K562 (cell line): Measurements from ENCODE around the gene FOXL3. TPM values are rescaled to one million over a fixed set of nuclear protein-coding genes. Genes with fewer than 3 reads are reported as not detected.
A peak's percentile ranks its signal among the peaks of the same experiment; 100 is the strongest.

Experiments
- ASH1L ChIP-seq: fragments of 450-650 bp; IDR thresholded peaks from 2 replicates; pipeline ENCODE4 v1.6.1; 2018; ENCODE audit warnings: borderline replicate concordance, mild to moderate bottlenecking, low read depth; ENCODE audit not compliant: partially characterized antibody
- ATF1 ChIP-seq, 2 experiments: fragments of 450-650 bp in 1 of 2; IDR thresholded peaks; 2 replicates each; pipeline ENCODE4 v1.6.1; 2016; ENCODE audit warnings: missing compliant biosample characterization in 1 of 2, missing genetic modification characterization in 1 of 2
- BACH1 ChIP-seq: fragments of 200-800 bp; sonication (Bioruptor generic); IDR thresholded peaks from 2 replicates; pipeline ENCODE4 v1.6.1; 2016; ENCODE audit warnings: missing genetic modification characterization, missing compliant biosample characterization
- CAMTA2 ChIP-seq: fragments of 250-450 bp; sonication (Bioruptor Pico); conservative IDR thresholded peaks from 2 replicates; pipeline ENCODE4 v1.5.1; 2022
- CBX2 ChIP-seq: fragments of 200-600 bp; sonication (generic); IDR thresholded peaks from one replicate; pipeline ENCODE4 v1.6.1; 2012; ENCODE audit warnings: mild to moderate bottlenecking, low read length, inconsistent platforms; ENCODE audit not compliant: insufficient read depth, poor library complexity, severe bottlenecking
- HMBOX1 ChIP-seq: sonication (generic); IDR thresholded peaks from 2 replicates; pipeline ENCODE4 v1.6.1; 2016
- HOMEZ ChIP-seq: fragments of 250-450 bp; sonication (Bioruptor Pico); IDR thresholded peaks from 2 replicates; pipeline ENCODE4 v1.4.0; 2020; ENCODE audit warnings: mild to moderate bottlenecking, moderate library complexity
- JUN ChIP-seq, 2 experiments: sonication (generic) in 1 of 2; formaldehyde crosslinking in 1 of 2; IDR thresholded peaks; 2 replicates each; pipeline versions ENCODE4 v1.6.1 to v1.8.0; 2012 to 2022; ENCODE audit warnings: borderline replicate concordance in 2 of 2, mild to moderate bottlenecking in 2 of 2, improper control_type of control experiment in 1 of 2, low read depth in 1 of 2, low read length in 1 of 2, missing genetic modification reagents in 1 of 2
- NCOA4 ChIP-seq: fragments of 450-650 bp; IDR thresholded peaks from 2 replicates; pipeline ENCODE4 v1.6.1; 2018; ENCODE audit warnings: mild to moderate bottlenecking; ENCODE audit not compliant: partially characterized antibody
- PREB ChIP-seq: sonication (generic); formaldehyde crosslinking; IDR thresholded peaks from 2 replicates; pipeline ENCODE4 v1.8.1; 2023; ENCODE audit warnings: mild to moderate bottlenecking, missing genetic modification reagents
- RBM34 ChIP-seq: fragments of 200-400 bp; formaldehyde crosslinking; IDR thresholded peaks from 2 replicates; pipeline ENCODE4 v1.6.1; 2018; ENCODE audit warnings: low read length, borderline replicate concordance; ENCODE audit not compliant: insufficient read depth
- THRB ChIP-seq: fragments of 450-650 bp; formaldehyde crosslinking; conservative IDR thresholded peaks from 2 replicates; pipeline ENCODE4 v1.4.0; 2022; ENCODE audit warnings: mild to moderate bottlenecking, missing genetic modification characterization
- UBTF ChIP-seq, 2 experiments: IDR thresholded peaks; 2 replicates each; pipeline ENCODE4 v1.6.1; 2012; ENCODE audit warnings: improper control_type of control experiment in 2 of 2, low read depth in 2 of 2, low read length in 2 of 2, borderline replicate concordance in 1 of 2
- ZBTB8A ChIP-seq: fragments of 450-650 bp; IDR thresholded peaks from 2 replicates; pipeline ENCODE4 v1.6.1; 2018; ENCODE audit warnings: mild to moderate bottlenecking, moderate library complexity; ENCODE audit not compliant: partially characterized antibody
- ZNF165 ChIP-seq: fragments of 250-450 bp; sonication (Bioruptor Pico); IDR thresholded peaks from 2 replicates; pipeline ENCODE4 v1.4.0; 2020; ENCODE audit warnings: borderline replicate concordance
- ZNF239 ChIP-seq: fragments of 250-450 bp; sonication (Bioruptor Pico); IDR thresholded peaks from 2 replicates; pipeline ENCODE4 v1.4.0; 2020; ENCODE audit warnings: mild to moderate bottlenecking
- ZNF311 ChIP-seq: fragments of 250-450 bp; sonication (Bioruptor Pico); IDR thresholded peaks from 2 replicates; pipeline ENCODE4 v1.4.0; 2020; ENCODE audit warnings: mild to moderate bottlenecking, moderate library complexity
- ZNF79 ChIP-seq: fragments of 250-450 bp; sonication (Bioruptor Pico); IDR thresholded peaks from 2 replicates; pipeline ENCODE4 v1.4.0; 2020; ENCODE audit warnings: low read depth, mild to moderate bottlenecking, moderate library complexity
- polyA plus RNA-seq, 8 experiments: library from polyadenylated mRNA; depleted of rRNA in 4 of 8; stranded (reverse) in 5 of 8; unstranded in 3 of 8; fragments of >200 nt; fragmentation: Nextera tagmentation in 2 of 8; fragmentation: Illumina TruSeq in 1 of 8; extraction: Ambion mirVana in 2 of 8; extraction: Trizol in 1 of 8; gene quantifications; 2 replicates each; pipeline versions ENCODE4 v1.2.1 to v1.2.3, GENCODE V29; 2011 to 2014; ENCODE audit warnings: inconsistent platforms in 1 of 8, missing spikeins in 1 of 8
- total RNA-seq, 7 experiments: library from RNA; depleted of rRNA in 6 of 7; stranded (reverse); fragments of >200 nt in 6 of 7; fragmentation: Illumina TruSeq in 2 of 7; extraction: Trizol in 2 of 7; gene quantifications; 2 replicates each; pipeline versions ENCODE4 v1.2.1 to v1.2.3, GENCODE V29; 2011 to 2021; ENCODE audit warnings: low replicate concordance in 1 of 7

The FOXL3 gene
- total and polyA plus RNA-seq, 9 of the 15 experiments (the other 6 are each of a cell fraction or from before 2014, with no cell fraction given): not detected

- TF ChIP-seq JUN (IDR thresholded peaks at IDR 0.05; ENCODE audit: borderline replicate concordance, low read depth, low read length): 0 out of 2 replicates have a peak, but pooled peaks have one; percentile 6
- TF ChIP-seq JUN (CRISPR knock-in tag; IDR thresholded peaks at IDR 0.05; ENCODE audit: borderline replicate concordance): no peak
- no peak for TF ChIP-seq RBM34
- TF ChIP-seq PREB (CRISPR knock-in tag): no peak
- no peak for TF ChIP-seq BACH1 (tag)
- TF ChIP-seq ZBTB8A: no peak
- no peak for TF ChIP-seq ZNF239
- no peak for TF ChIP-seq HMBOX1
- no peak for TF ChIP-seq ATF1 (CRISPR knock-in tag; IDR thresholded peaks at IDR 0.05)
- no peak for TF ChIP-seq ATF1 (tag; IDR thresholded peaks at IDR 0.05)
- 0 out of 4 replicates have a peak, but pooled peaks of 1 of the 2 experiments have one; percentile 52 for TF ChIP-seq UBTF (IDR thresholded peaks at IDR 0.05; ENCODE audit: borderline replicate concordance in 1 of 2, low read depth in 2 of 2, low read length in 2 of 2)
- TF ChIP-seq NCOA4: no peak
- TF ChIP-seq ZNF165 (CRISPR knock-in tag): no peak
- no peak for TF ChIP-seq THRB (CRISPR knock-in tag)
- no peak for TF ChIP-seq CBX2
- TF ChIP-seq ZNF311 (CRISPR knock-in tag): no peak
- TF ChIP-seq ASH1L: no peak
- no peak for TF ChIP-seq CAMTA2 (CRISPR knock-in tag)
- no peak for TF ChIP-seq ZNF79
- TF ChIP-seq HOMEZ: no peak
Observed at GRCh38 chr7:332646-333392, 42.8 kb downstream of the FOXL3 start (continued).
